ENCODE data around the gene CHRNA5. TPM values are rescaled to one million over a fixed set of nuclear protein-coding genes. Genes with fewer than 3 reads are reported as not detected.
A peak's percentile ranks its signal among the peaks of the same experiment; 100 is the strongest.
"Not testable (repeated sequence)": the region's sequence is repeated elsewhere in the genome, so short reads cannot be mapped to it uniquely, and the experiment has no call there.

Gene CHRNA5
- 2.1 TPM for total RNA-seq

GRCh38 chr15:78565097-78565950, at the start of gene CHRNA5:
Gene CHRNA5, plus strand, starts transcription at chr15:78565520. Its CDS starts 200 bp downstream, at chr15:78565720.
- DNase-seq, result peak; percentile 84

- not testable (repeated sequence) for DNase-seq
Observed at GRCh38 chr15:78520035-78520434, 45.3 kb upstream of the CHRNA5 start.

- DNase-seq, result no peak
Observed at GRCh38 chr15:78524230-78524629, 41.1 kb upstream of the CHRNA5 start.

- no peak for DNase-seq
Observed at GRCh38 chr15:78527325-78527724, 38.0 kb upstream of the CHRNA5 start.

GRCh38 chr15:78533331-78533730, 32.0 kb upstream of the CHRNA5 start:
- DNase-seq, result no peak

GRCh38 chr15:78536134-78536533, 29.2 kb upstream of the CHRNA5 start:
- peak; percentile 11 for DNase-seq

GRCh38 chr15:78537266-78537905, 27.9 kb upstream of the CHRNA5 start:
- peak; percentile 68 for DNase-seq

- DNase-seq, result no peak
Observed at GRCh38 chr15:78538358-78538757, 27.0 kb upstream of the CHRNA5 start.

- not testable (repeated sequence) for DNase-seq
Observed at GRCh38 chr15:78539464-78540140, 25.7 kb upstream of the CHRNA5 start.

- peak; percentile 97 for DNase-seq
Observed at GRCh38 chr15:78540141-78540870, 25.0 kb upstream of the CHRNA5 start, which contains the start of gene PSMA4. Gene PSMA4, plus strand, starts transcription at chr15:78540444. Its CDS starts 1,484 bp downstream, at chr15:78541928.

- no peak for DNase-seq
Observed at GRCh38 chr15:78540871-78541743, 24.2 kb upstream of the CHRNA5 start.

GRCh38 chr15:78541744-78542034, 23.6 kb upstream of the CHRNA5 start:
- DNase-seq, result no peak

- no peak for DNase-seq
Observed at GRCh38 chr15:78542647-78543046, 22.7 kb upstream of the CHRNA5 start.

- no peak for DNase-seq
Observed at GRCh38 chr15:78550194-78550593, 15.1 kb upstream of the CHRNA5 start.

GRCh38 chr15:78550815-78551214, 14.5 kb upstream of the CHRNA5 start:
- DNase-seq, result no peak

- no peak for DNase-seq
Observed at GRCh38 chr15:78551902-78552301, 13.4 kb upstream of the CHRNA5 start.

- DNase-seq, result no peak
Observed at GRCh38 chr15:78552597-78552996, 12.7 kb upstream of the CHRNA5 start.

GRCh38 chr15:78560201-78560600, 5.1 kb upstream of the CHRNA5 start:
- DNase-seq, result not testable (repeated sequence)

GRCh38 chr15:78561490-78561889, 3.8 kb upstream of the CHRNA5 start:
- no peak for DNase-seq

- no peak for DNase-seq
Observed at GRCh38 chr15:78563092-78563491, 2.2 kb upstream of the CHRNA5 start.

GRCh38 chr15:78564743-78565096, 600 bp upstream of the CHRNA5 start:
- no peak for DNase-seq

Data from tongue (tissue), 2 donors.